Hepatocyte (in vitro differentiated cells): ENCODE measurements around the gene GPATCH4. TPM values are rescaled to one million over a fixed set of nuclear protein-coding genes. Genes with fewer than 3 reads are reported as not detected.
"Not testable (repeated sequence)": the region's sequence is repeated elsewhere in the genome, so short reads cannot be mapped to it uniquely, and the experiment has no call there.

Source experiments
- DNase-seq: peaks from one replicate; pipeline ENCODE4 v3.0.0-alpha.2; 2016; ENCODE audit warnings: low spot score
- H2AFZ ChIP-seq: fragments of 200-600 bp; sonication (generic); 2 replicates; pipeline ENCODE4 v1.6.0; 2016; ENCODE audit warnings: antibody characterized with exemption, mild to moderate bottlenecking
- H3K27ac ChIP-seq: fragments of 200-600 bp; sonication (generic); 2 replicates; pipeline ENCODE4 v1.5.1; 2016; ENCODE audit warnings: mild to moderate bottlenecking
- H3K27me3 ChIP-seq: fragments of 200-600 bp; sonication (generic); 2 replicates; pipeline ENCODE4 v1.6.1; 2016
- H3K36me3 ChIP-seq: fragments of 200-600 bp; sonication (generic); replicated peaks from 2 replicates; pipeline ENCODE4 v1.5.1; 2016; ENCODE audit warnings: low read depth; ENCODE audit not compliant: insufficient read depth
- H3K4me1 ChIP-seq: fragments of 200-600 bp; sonication (generic); 2 replicates; pipeline ENCODE4 v1.5.1; 2016; ENCODE audit warnings: mild to moderate bottlenecking, moderate library complexity; ENCODE audit not compliant: insufficient read depth
- H3K4me2 ChIP-seq: fragments of 200-600 bp; sonication (generic); 2 replicates; pipeline ENCODE4 v1.6.0; 2016
- H3K4me3 ChIP-seq: fragments of 200-600 bp; sonication (generic); 2 replicates; pipeline ENCODE4 v1.5.1; 2016; ENCODE audit warnings: mild to moderate bottlenecking
- H3K79me2 ChIP-seq: fragments of 200-600 bp; sonication (generic); 2 replicates; pipeline ENCODE4 v1.6.0; 2017; ENCODE audit warnings: mild to moderate bottlenecking
- H3K9me2 ChIP-seq: fragments of 200-600 bp; sonication (generic); replicated peaks from 2 replicates; pipeline ENCODE4 v1.6.0; 2017; ENCODE audit warnings: mild to moderate bottlenecking; ENCODE audit not compliant: insufficient read depth
- H3K9me3 ChIP-seq: fragments of 200-600 bp; sonication (generic); 2 replicates; pipeline ENCODE4 v1.5.1; 2016; ENCODE audit warnings: low read depth, mild to moderate bottlenecking
- H4K20me1 ChIP-seq: fragments of 200-600 bp; sonication (generic); 2 replicates; pipeline ENCODE4 v1.6.0; 2016; ENCODE audit warnings: mild to moderate bottlenecking; ENCODE audit not compliant: insufficient read depth, poor library complexity, severe bottlenecking
- EZH2 ChIP-seq: fragments of 200-600 bp; sonication (generic); IDR thresholded peaks from 2 replicates; pipeline ENCODE4 v1.6.1; 2016; ENCODE audit warnings: antibody characterized with exemption, mild to moderate bottlenecking, borderline replicate concordance
- EZH2phosphoT487 ChIP-seq: fragments of 200-600 bp; sonication (generic); IDR thresholded peaks from one replicate; pipeline ENCODE4 v1.6.1; 2018; ENCODE audit warnings: antibody characterized with exemption, mild to moderate bottlenecking, low read depth, moderate library complexity; ENCODE audit not compliant: unreplicated experiment, severe bottlenecking
- WGBS: methylation state at CpG from one replicate; pipeline ENCODE4 v1.1.6; 2016; ENCODE audit warnings: low lambda C conversion rate; ENCODE audit errors: missing lambda C conversion rate; 5-methylcytosine and 5-hydroxymethylcytosine counted together
- polyA plus RNA-seq: library from polyadenylated mRNA; unstranded; fragments of >200 nt; fragmentation: Nextera tagmentation; extraction: Ambion mirVana; gene quantifications from 2 replicates; pipeline ENCODE4 v1.2.1, GENCODE V29; 2016
- total RNA-seq: library from RNA; depleted of rRNA; stranded (reverse); fragments of >200 nt; gene quantifications from 2 replicates; pipeline ENCODE4 v1.2.3, GENCODE V29; 2014
- TF ChIP-seq, protein P1 (sequence below): fragments of 200-600 bp; sonication (generic); IDR thresholded peaks from 2 replicates; pipeline ENCODE4 v1.5.1; 2016; ENCODE audit warnings: antibody characterized with exemption, mild to moderate bottlenecking; ENCODE audit not compliant: poor library complexity

Gene GPATCH4
- total and polyA plus RNA-seq, 2 experiments from 2014 or later, result 5.6 to 28.3 TPM

DNA sequence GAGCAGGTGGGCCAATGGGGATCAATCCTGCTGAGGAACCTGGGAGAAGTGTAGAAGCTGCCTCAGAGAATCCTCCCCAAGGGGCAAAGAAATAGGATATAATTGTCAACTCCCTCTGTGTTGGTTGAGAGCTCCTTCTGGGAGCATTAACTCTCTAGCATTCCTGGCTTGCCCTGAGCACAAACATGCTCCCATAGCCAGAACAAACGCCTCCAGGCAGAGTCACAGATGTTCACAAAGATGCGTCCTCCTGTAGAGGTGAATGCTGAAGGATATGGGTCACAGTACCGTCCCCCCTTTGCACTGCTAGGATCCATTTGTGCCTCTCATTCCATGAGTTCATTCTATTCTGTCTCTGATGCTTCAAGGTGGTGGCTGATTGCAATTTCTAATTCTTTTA is 31.1 kb upstream of the GPATCH4 start:
- H3K27me3 ChIP-seq, result peaks cover 74% of the 10 kb centered on the region
- no peak overlapping the region for H2AFZ ChIP-seq
- no peaks in the 10 kb centered on the region for H3K9me3 ChIP-seq
- WGBS, result 75% methylated on average over 3 of the region's 3 CpGs
- H4K20me1 ChIP-seq, result no peaks in the 10 kb centered on the region
- no peak overlapping the region for H3K27ac ChIP-seq
- no peaks in the 10 kb centered on the region for H3K9me2 ChIP-seq
- no peak overlapping the region for H3K4me2 ChIP-seq
- H3K4me1 ChIP-seq, result no peaks in the 10 kb centered on the region
- no peaks in the 10 kb centered on the region for H3K79me2 ChIP-seq
- TF ChIP-seq EZH2, result no peak
- TF ChIP-seq, protein P1, sequence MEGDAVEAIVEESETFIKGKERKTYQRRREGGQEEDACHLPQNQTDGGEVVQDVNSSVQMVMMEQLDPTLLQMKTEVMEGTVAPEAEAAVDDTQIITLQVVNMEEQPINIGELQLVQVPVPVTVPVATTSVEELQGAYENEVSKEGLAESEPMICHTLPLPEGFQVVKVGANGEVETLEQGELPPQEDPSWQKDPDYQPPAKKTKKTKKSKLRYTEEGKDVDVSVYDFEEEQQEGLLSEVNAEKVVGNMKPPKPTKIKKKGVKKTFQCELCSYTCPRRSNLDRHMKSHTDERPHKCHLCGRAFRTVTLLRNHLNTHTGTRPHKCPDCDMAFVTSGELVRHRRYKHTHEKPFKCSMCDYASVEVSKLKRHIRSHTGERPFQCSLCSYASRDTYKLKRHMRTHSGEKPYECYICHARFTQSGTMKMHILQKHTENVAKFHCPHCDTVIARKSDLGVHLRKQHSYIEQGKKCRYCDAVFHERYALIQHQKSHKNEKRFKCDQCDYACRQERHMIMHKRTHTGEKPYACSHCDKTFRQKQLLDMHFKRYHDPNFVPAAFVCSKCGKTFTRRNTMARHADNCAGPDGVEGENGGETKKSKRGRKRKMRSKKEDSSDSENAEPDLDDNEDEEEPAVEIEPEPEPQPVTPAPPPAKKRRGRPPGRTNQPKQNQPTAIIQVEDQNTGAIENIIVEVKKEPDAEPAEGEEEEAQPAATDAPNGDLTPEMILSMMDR, result no peak
- TF ChIP-seq EZH2phosphoT487, result no peak
- no peaks in the 10 kb centered on the region for H3K36me3 ChIP-seq
- no peak for DNase-seq
- H3K4me3 ChIP-seq, result no peak overlapping the region

DNA sequence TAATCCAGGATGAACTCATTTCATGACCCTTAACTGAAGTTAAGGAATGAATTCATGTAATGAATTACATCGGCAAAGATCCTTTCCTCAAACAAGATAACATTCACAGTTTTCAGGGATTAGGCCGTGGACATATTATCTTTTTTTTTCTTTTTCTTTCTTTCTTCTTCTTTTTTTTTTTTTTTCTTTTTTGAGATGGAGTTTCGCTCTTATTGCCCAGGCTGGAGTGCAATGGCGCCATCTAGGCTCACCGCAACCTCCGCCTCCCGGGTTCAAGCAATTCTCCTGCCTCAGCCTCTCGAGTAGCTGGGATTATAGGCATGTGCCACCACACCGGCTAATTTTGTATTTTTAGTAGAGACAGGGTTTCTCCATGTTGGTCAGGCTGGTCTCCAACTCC is 29.9 kb upstream of the GPATCH4 start:
- DNase-seq, H3K27ac ChIP-seq, H3K9me3 ChIP-seq, H3K36me3 ChIP-seq, H3K4me1 ChIP-seq, H3K79me2 ChIP-seq, H3K4me3 ChIP-seq, H4K20me1 ChIP-seq, H3K9me2 ChIP-seq, H3K4me2 ChIP-seq, H2AFZ ChIP-seq: not testable (repeated sequence)
- TF ChIP-seq, protein P1, result peak; percentile 2
- 50% methylated on average over 9 of the region's 9 CpGs for WGBS
- H3K27me3 ChIP-seq, result peaks cover 74% of the 10 kb centered on the region

DNA sequence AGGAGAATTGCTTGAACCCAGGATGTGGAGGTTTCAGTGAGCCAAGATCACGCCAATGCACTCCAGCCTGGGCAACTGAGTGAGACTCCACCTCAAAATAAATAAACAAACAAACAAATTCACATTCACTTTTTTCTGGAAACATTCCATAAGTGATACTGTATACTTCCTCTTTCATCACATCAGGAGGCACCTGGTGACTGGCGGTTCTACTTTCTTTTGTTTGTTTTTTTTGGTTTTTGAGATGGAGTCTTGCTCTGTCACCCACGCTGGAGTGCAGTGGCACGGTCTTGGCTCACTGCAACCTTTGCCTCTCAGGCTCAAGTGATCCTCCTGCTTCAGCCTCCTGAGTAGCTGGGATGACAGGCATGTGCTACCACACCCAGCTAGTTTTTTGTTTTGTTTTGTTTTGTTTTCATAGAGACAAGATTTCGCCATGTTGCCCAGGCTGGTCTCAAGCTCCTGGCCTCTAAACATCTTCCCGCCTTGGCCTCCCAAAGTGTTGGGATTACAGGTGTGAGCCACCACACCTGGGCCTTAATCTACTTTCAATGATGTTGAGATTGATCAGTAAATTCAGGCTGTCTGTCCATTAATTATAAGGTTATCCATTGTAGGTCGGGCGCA is 28.7 kb upstream of the GPATCH4 start:
- Histone ChIP-seq H3K79me2 (no peaks in the 10 kb centered on the region), H3K9me2 (no peaks in the 10 kb centered on the region), H2AFZ (no peak overlapping the region), H4K20me1 (no peaks in the 10 kb centered on the region), H3K27me3 (peaks cover 75% of the 10 kb centered on the region), H3K27ac (no peak overlapping the region), H3K4me3 (no peak overlapping the region), H3K4me2 (no peak overlapping the region), H3K4me1 (peaks cover 11% of the 10 kb centered on the region), H3K36me3 (no peaks in the 10 kb centered on the region), H3K9me3 (no peaks in the 10 kb centered on the region)
- TF ChIP-seq EZH2phosphoT487 (no peak), EZH2 (no peak)
- TF ChIP-seq, protein P1, result no peak
- DNase-seq, result no peak
- WGBS, result 86% methylated on average over 8 of the region's 8 CpGs
